Mammary epithelial cell (primary cell): ENCODE results near the gene EFCAB8.

Experiments used
- CTCF ChIP-seq, 2 donors: IDR thresholded peaks in 1 of 2; conservative IDR thresholded peaks in 1 of 2; 2 replicates each; pipeline ENCODE4 v1.5.1; 2011 to 2012; ENCODE audit warnings: inconsistent platforms in 2 of 2, low read length in 2 of 2, mild to moderate bottlenecking in 2 of 2, control low read depth in 1 of 2, low read depth in 1 of 2; ENCODE audit not compliant: insufficient read depth in 1 of 2; ENCODE audit errors: extremely low read depth in 1 of 2
- EZH2 ChIP-seq: IDR thresholded peaks from 2 replicates; pipeline ENCODE4 v1.6.1; 2012; ENCODE audit warnings: low read length, inconsistent platforms, borderline replicate concordance

GRCh38 chr20:32830437-32830836 is 28.3 kb upstream of the EFCAB8 start:
- TF ChIP-seq CTCF (conservative IDR thresholded peaks at IDR 0.05 in 1 of 2, IDR thresholded peaks at IDR 0.05 in 1 of 2; ENCODE audit: extremely low read depth in 1 of 2, insufficient read depth in 1 of 2, low read depth in 1 of 2, low read length in 2 of 2) (no peak), EZH2 (no peak)
